Hippocampal formation (tissue), 2 donors: ENCODE data around the gene PAK1.

Experiments
- DNase-seq, 2 donors: peaks; one replicate each; lab custom pipeline; 2025; lab: John Stamatoyannopoulos, UW

The PAK1 gene

DNA sequence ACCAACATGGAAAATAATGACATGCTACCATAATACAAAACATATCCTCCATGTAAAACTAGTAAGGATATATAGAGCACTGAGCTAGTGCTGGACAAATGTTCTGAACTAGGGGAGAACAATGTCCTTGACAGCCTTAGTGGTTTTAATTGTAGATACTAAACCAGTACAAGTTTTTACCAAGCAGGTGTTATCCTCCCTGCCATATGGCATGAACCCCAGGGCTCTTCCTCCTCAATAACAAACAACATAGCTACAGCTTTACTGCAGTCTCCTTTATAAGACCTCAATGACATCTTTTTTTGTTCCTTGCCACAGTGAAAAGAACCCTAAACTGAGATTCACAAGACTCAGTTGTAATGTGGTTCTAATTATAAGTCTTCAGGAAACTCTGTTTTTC, 102.2 kb downstream of the PAK1 start:
- no peak for DNase-seq

- no peak for DNase-seq
Measured at GRCh38 chr11:77370217-77370616, 103.7 kb downstream of the PAK1 start.

DNA sequence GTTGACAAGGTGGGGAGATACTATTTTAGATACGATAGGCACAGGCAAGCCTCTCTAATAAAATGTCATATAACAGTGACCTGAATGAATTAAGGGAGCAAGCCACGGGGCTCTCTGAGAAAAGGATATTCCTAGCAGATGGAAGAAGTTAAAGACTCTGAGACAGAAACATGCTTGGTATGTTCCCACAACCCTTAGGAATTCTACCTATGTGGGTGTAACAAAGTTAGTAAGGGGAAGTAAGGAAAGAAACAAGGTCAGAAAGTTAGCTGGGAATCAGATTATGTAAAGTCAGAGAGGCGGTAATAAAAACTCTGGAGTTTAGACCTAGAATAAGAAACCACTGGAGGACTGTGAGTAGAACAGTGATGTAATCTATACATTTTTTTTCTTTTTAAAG, 112.7 kb downstream of the PAK1 start:
- no peak for DNase-seq

- DNase-seq: no peak
Measured at GRCh38 chr11:77359481-77359880, 114.4 kb downstream of the PAK1 start.

DNA sequence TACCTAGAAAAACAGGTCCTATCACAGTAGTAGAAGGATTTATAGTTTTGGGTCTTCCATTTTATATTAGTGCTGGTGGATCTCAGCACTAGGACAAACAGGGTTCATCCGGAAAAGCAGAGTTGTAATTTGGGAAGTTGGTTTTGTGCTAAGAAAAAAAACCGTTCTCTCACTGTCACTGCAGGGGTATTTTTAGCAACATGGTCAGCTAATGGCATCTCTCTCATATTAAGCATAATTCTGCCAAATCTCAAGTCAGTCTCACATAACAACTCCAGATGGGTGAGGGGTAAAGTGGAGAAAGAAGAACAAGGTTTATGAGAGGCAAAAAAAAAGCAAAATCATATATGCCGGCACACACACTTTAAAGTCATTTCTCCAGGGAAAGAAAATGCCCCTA, 120.8 kb downstream of the PAK1 start:
- no peak for DNase-seq

GRCh38 chr11:77351281-77351886, 122.5 kb downstream of the PAK1 start:
- no peak for DNase-seq

DNA sequence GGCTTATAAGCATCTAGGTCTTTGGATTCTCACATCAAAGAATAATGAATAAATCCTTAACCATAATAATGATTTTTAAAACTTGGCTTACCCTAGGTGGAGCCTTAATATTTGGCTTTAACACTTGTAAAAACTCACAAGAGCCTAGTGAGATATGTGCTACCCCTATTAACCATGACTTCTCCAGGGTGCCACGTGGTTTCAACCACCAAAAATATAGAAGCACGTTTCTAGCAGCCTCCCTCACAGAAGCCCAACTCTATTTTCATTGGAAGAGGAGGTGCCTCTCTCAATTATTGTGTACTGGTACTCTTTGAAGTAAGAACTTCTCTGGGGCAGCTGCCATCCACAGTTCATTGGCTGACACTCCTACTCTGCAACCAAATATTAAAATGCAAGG, 125.9 kb downstream of the PAK1 start:
- no peak for DNase-seq

GRCh38 chr11:77346906-77347603, 126.8 kb downstream of the PAK1 start:
- DNase-seq: no peak

DNA sequence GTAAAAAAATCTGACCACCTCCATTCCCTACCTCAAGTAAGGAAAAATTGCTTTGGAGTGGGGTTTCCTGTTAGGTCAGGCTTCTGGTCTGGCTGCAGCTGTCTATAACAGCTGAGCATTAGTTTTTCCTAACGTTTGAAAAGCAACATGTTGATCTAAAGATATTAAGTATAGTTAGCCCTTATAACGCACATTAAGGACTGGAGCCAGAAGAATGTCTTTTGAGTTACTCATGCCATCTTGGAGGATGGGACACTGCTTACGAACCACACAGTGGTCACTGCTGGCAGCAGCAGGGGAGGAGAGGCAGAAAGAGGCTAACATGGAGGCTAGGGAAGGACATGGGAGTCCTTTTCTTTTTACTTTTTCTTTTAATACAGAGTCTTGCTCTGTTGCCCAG, 128.3 kb downstream of the PAK1 start:
- DNase-seq: no peak

DNA sequence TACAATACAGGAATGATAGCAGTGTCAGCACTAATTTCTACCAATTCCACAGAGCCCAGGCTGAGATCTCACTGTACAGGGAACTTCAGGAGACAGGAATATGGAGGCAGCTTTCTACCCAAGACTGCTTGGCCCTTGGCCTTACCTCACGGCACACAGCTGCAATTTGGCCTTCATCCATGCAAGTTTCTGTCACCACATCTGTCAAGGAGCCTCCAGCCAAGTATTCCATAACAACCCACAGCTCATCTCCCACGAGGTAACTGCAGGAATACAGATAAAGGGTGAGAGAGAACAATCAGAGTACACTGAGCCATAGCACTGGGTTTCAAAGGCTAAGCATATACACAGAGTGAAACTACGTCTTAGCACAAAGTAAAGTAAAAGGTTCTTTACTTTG, 133.4 kb downstream of the PAK1 start:
- DNase-seq: no peak

DNA sequence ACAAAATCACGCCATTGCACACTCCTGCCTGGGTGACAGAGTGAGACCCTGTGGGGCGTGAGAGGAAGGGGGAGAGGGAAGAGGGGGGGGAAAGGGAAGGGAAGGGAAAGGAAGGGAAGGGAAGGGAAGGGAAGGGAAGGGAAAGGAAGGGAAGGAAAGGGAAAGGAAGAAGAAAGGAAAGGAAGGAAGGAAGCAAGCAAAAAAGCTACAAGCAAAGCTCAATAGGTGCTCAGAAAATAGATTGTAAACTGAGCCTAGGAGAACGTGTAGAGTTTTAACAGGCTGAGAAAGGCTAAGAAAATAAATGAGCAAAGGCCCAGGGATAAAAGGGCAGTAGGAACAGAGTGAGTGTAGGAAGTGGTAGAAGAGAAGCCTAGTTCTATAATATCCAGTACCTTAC, 141.6 kb downstream of the PAK1 start:
- no peak for DNase-seq

- DNase-seq: no peak
Measured at GRCh38 chr11:77325159-77325558, 148.7 kb downstream of the PAK1 start.

GRCh38 chr11:77324508-77324907, 149.4 kb downstream of the PAK1 start:
- no peak for DNase-seq

GRCh38 chr11:77322926-77323590, 150.8 kb downstream of the PAK1 start:
- DNase-seq: peak in 1 of 2 donors; percentile 48

- DNase-seq: peak; percentile 9 to 34
Measured at GRCh38 chr11:77322506-77322905, 151.4 kb downstream of the PAK1 start.

- no peak for DNase-seq
Measured at GRCh38 chr11:77320351-77320750, 153.5 kb downstream of the PAK1 start.

DNA sequence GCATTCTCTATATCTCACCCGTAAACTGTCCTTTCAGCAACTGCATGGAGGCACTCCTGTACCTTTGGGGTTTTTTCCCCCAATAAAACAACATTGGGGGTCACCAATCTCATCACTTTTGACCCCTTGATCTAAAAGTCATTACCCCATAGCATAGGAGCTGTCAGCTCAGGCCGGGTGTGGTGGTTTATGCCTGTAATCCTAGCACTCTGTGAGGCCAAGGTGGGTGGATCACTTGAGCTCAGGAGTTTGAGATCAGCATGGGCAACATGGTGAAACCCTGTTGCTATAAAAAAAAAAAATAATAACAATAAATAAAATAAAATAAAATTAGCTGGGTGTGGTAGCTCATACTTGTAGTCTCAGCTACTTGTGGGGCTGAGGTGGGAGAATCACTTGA, 155.3 kb downstream of the PAK1 start:
- DNase-seq: no peak

GRCh38 chr11:77316733-77317342, 157.1 kb downstream of the PAK1 start:
- no peak for DNase-seq

DNA sequence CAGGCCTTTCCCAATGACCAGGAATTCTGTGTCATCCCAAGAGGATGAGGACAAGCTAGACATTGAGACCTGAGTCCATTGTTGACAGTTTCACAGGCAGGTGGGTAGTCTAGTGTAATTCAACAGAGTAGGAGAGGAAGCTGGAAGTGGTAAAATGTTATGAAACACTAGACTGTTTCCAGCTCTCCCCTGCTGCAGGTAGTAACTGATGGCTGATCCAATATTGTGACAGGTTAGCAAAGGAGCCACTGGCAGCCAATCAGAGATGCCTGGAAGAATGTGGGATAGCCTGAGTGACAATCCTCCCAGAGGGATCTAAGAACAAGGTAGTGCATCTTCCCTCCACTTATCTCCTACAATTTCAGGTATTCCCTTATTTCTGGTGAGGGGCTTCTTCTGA, 161.8 kb downstream of the PAK1 start:
- no peak for DNase-seq

DNA sequence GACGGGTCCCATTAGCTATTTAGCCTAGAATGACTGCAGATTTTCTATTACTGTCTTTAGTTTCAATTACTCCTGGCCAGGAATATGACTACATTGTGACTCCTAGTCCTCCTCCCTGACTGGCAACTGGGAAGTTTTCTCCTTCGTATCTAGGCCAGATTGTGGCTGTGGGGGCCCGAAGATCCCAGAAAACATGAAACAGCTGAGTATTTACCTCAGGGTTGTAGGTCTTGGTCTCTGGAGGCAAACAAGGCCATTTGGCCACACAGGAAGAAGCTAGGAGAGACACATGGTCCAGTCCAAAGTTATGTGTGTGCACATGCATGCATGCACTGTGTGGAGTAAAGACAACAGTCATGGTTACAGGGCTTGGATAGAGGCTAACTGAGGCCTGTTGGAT, 162.2 kb downstream of the PAK1 start:
- DNase-seq: no peak

DNA sequence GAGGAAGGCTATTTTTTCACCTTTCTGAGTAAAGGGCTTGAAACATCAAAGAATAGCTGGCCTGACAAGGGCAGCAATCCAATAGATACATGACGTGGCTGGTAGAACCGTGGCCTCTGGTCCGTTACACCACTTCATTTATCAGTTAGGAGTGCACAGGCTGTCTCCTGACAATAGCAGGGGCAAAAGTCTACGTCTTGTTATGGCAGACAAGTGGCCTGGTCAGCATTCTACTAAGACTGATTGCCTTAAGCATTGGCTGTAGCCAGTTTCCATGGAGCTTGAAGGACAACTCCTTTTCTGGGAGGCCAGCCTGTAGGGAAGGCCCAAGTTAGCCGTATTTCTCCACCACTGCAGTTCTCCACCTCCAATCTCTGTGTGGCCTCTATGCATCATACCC, 163.2 kb downstream of the PAK1 start:
- DNase-seq: no peak

GRCh38 chr11:77309401-77310085, 164.4 kb downstream of the PAK1 start:
- peak in 1 of 2 donors; percentile 12 for DNase-seq
